Measurements from ENCODE around the gene CEP63.
A peak's percentile ranks its signal among the peaks of the same experiment; 100 is the strongest.

The CEP63 gene

GRCh38 chr3:134485718-134486576, at the start of gene CEP63, which contains the start of gene ANAPC13:
Gene CEP63, plus strand, starts transcription at chr3:134486057. Its CDS starts 9,264 bp downstream, at chr3:134495321.
Gene ANAPC13, minus strand, starts transcription at chr3:134485985. Its CDS starts 3,081 bp downstream, at chr3:134482904.
- DNase-seq (ENCODE audit: low read depth) = peak; percentile 98

- no peak for DNase-seq (ENCODE audit: low read depth)
Measured at GRCh38 chr3:134437211-134437752, 48.6 kb upstream of the CEP63 start.

GRCh38 chr3:134441321-134441720, 44.5 kb upstream of the CEP63 start:
- DNase-seq (ENCODE audit: low read depth) = no peak

GRCh38 chr3:134441821-134442220, 44.0 kb upstream of the CEP63 start:
- no peak for DNase-seq (ENCODE audit: low read depth)

- DNase-seq (ENCODE audit: low read depth) = no peak
Measured at GRCh38 chr3:134445095-134445494, 40.8 kb upstream of the CEP63 start.

GRCh38 chr3:134445636-134446035, 40.2 kb upstream of the CEP63 start:
- DNase-seq (ENCODE audit: low read depth) = no peak

- DNase-seq (ENCODE audit: low read depth) = peak; percentile 52
Measured at GRCh38 chr3:134446800-134447199, 39.1 kb upstream of the CEP63 start.

GRCh38 chr3:134447351-134447750, 38.5 kb upstream of the CEP63 start:
- no peak for DNase-seq (ENCODE audit: low read depth)

- no peak for DNase-seq (ENCODE audit: low read depth)
Measured at GRCh38 chr3:134448664-134449063, 37.2 kb upstream of the CEP63 start.

GRCh38 chr3:134449277-134449676, 36.6 kb upstream of the CEP63 start:
- DNase-seq (ENCODE audit: low read depth) = no peak

GRCh38 chr3:134449951-134450350, 35.9 kb upstream of the CEP63 start:
- DNase-seq (ENCODE audit: low read depth) = no peak

GRCh38 chr3:134453631-134454030, 32.2 kb upstream of the CEP63 start:
- DNase-seq (ENCODE audit: low read depth) = no peak

GRCh38 chr3:134457376-134458074, 28.3 kb upstream of the CEP63 start:
- no peak for DNase-seq (ENCODE audit: low read depth)

GRCh38 chr3:134458406-134458945, 27.4 kb upstream of the CEP63 start:
- DNase-seq (ENCODE audit: low read depth) = no peak

GRCh38 chr3:134459562-134459961, 26.3 kb upstream of the CEP63 start:
- no peak for DNase-seq (ENCODE audit: low read depth)

- peak; percentile 81 for DNase-seq (ENCODE audit: low read depth)
Measured at GRCh38 chr3:134460965-134461364, 24.9 kb upstream of the CEP63 start.

GRCh38 chr3:134462331-134462941, 23.4 kb upstream of the CEP63 start:
- peak; percentile 69 for DNase-seq (ENCODE audit: low read depth)

GRCh38 chr3:134463676-134464063, 22.2 kb upstream of the CEP63 start:
- no peak for DNase-seq (ENCODE audit: low read depth)

- peak; percentile 96 for DNase-seq (ENCODE audit: low read depth)
Measured at GRCh38 chr3:134464064-134464688, 21.7 kb upstream of the CEP63 start.

GRCh38 chr3:134464689-134465365, 21.0 kb upstream of the CEP63 start:
- DNase-seq (ENCODE audit: low read depth) = no peak

GRCh38 chr3:134466331-134466730, 19.5 kb upstream of the CEP63 start:
- DNase-seq (ENCODE audit: low read depth) = no peak
